HEK293 (cell line): ENCODE results near the gene LRRC74B.

Experiments used
- CTCF ChIA-PET: fragments of 350-600 bp; formaldehyde crosslinking; extraction: SDS; loops from one replicate; lab custom pipeline; 2021; ENCODE audit warnings: antibody characterized with exemption; lab: Yijun Ruan, JAX
- POLR2A ChIA-PET: fragments of 300-600 bp; formaldehyde crosslinking; extraction: SDS; loops from one replicate; lab custom pipeline; 2020; ENCODE audit warnings: antibody characterized with exemption, inconsistent platforms; lab: Yijun Ruan, JAX
- H3K27ac ChIP-seq: fragments of 200-500 bp; sonication (Bioruptor generic); 2 replicates; pipeline ENCODE4 v1.5.1; 2014; ENCODE audit warnings: low read depth, low read length, control low read depth, inconsistent platforms; ENCODE audit errors: extremely low read depth
- H3K36me3 ChIP-seq, 2 experiments: fragments of 200-500 bp in 1 of 2; sonication (Bioruptor generic) in 1 of 2; 1 replicate in 1 of 2; 2 replicates in 1 of 2; pipeline ENCODE4 v1.5.1; 2014 to 2017; ENCODE audit warnings: inconsistent platforms in 2 of 2, low read length in 2 of 2; ENCODE audit not compliant: control insufficient read depth in 2 of 2, insufficient read depth in 1 of 2
- H3K4me1 ChIP-seq: fragments of 200-500 bp; sonication (Bioruptor generic); 2 replicates; pipeline ENCODE4 v1.5.1; 2014; ENCODE audit warnings: mild to moderate bottlenecking, low read length, inconsistent platforms; ENCODE audit not compliant: control insufficient read depth, insufficient read depth
- H3K4me3 ChIP-seq: 2 replicates; pipeline ENCODE4 v1.5.1; 2011; ENCODE audit warnings: low read depth, mild to moderate bottlenecking, control low read depth, low read length, moderate library complexity
- H3K9me3 ChIP-seq: fragments of 200-500 bp; sonication (Bioruptor generic); 2 replicates; pipeline ENCODE4 v1.5.1; 2014; ENCODE audit warnings: low read depth, low read length, inconsistent platforms; ENCODE audit not compliant: control insufficient read depth, insufficient read depth
- BCL11A ChIP-seq: fragments of 450-650 bp; formaldehyde crosslinking; IDR thresholded peaks from 2 replicates; pipeline ENCODE4 v1.5.1; 2016; ENCODE audit warnings: low read depth, missing biosample characterization, missing genetic modification characterization
- EGR2 ChIP-seq: fragments of 450-650 bp; formaldehyde crosslinking; IDR thresholded peaks from 2 replicates; pipeline ENCODE4 v1.5.1; 2016; ENCODE audit warnings: low read depth, missing biosample characterization, missing genetic modification characterization
- GFI1B ChIP-seq: fragments of 450-650 bp; formaldehyde crosslinking; IDR thresholded peaks from 2 replicates; pipeline ENCODE4 v1.5.1; 2016; ENCODE audit warnings: missing biosample characterization, missing genetic modification characterization
- IKZF3 ChIP-seq: fragments of 450-650 bp; IDR thresholded peaks from 2 replicates; pipeline ENCODE4 v1.5.0; 2018; ENCODE audit warnings: missing biosample characterization, mild to moderate bottlenecking, missing genetic modification characterization, moderate library complexity
- KLF16 ChIP-seq: fragments of 450-650 bp; formaldehyde crosslinking; IDR thresholded peaks from 2 replicates; pipeline ENCODE4 v1.5.1; 2017; ENCODE audit warnings: missing biosample characterization, missing genetic modification characterization
- KLF8 ChIP-seq: fragments of 450-650 bp; formaldehyde crosslinking; IDR thresholded peaks from 2 replicates; pipeline ENCODE4 v1.5.1; 2016; ENCODE audit warnings: missing biosample characterization, missing genetic modification characterization
- OVOL3 ChIP-seq: fragments of 450-650 bp; formaldehyde crosslinking; IDR thresholded peaks from 2 replicates; pipeline ENCODE4 v1.5.1; 2016; ENCODE audit warnings: missing biosample characterization, missing genetic modification characterization
- REPIN1 ChIP-seq: fragments of 450-650 bp; formaldehyde crosslinking; IDR thresholded peaks from 2 replicates; pipeline ENCODE4 v1.5.1; 2017; ENCODE audit warnings: missing biosample characterization, missing genetic modification characterization, low read depth
- SETDB1 ChIP-seq: IDR thresholded peaks from one replicate; pipeline ENCODE4 v1.6.1; 2017; ENCODE audit warnings: mild to moderate bottlenecking, low read length, moderate library complexity, mixed read lengths; ENCODE audit not compliant: insufficient read length
- TCF7L2 ChIP-seq: IDR thresholded peaks from 2 replicates; pipeline ENCODE4 v1.6.1; 2011; ENCODE audit warnings: low read depth, mild to moderate bottlenecking, inconsistent platforms, low read length, moderate library complexity, borderline replicate concordance
- YY1 ChIP-seq: fragments of 450-650 bp; formaldehyde crosslinking; IDR thresholded peaks from 2 replicates; pipeline ENCODE4 v1.5.1; 2018; ENCODE audit warnings: missing biosample characterization, missing genetic modification characterization
- ZBTB1 ChIP-seq: fragments of 450-650 bp; formaldehyde crosslinking; IDR thresholded peaks from 2 replicates; pipeline ENCODE4 v1.5.1; 2016; ENCODE audit warnings: missing biosample characterization, missing genetic modification characterization
- ZBTB17 ChIP-seq: fragments of 450-650 bp; formaldehyde crosslinking; IDR thresholded peaks from 2 replicates; pipeline ENCODE4 v1.5.1; 2016; ENCODE audit warnings: missing biosample characterization, missing genetic modification characterization
- ZBTB21 ChIP-seq: fragments of 450-650 bp; formaldehyde crosslinking; IDR thresholded peaks from 2 replicates; pipeline ENCODE4 v1.5.1; 2017; ENCODE audit warnings: missing biosample characterization, missing genetic modification characterization
- ZBTB7A ChIP-seq: fragments of 450-650 bp; formaldehyde crosslinking; IDR thresholded peaks from 2 replicates; pipeline ENCODE4 v1.5.1; 2016; ENCODE audit warnings: low read depth, missing biosample characterization, missing genetic modification characterization
- ZNF146 ChIP-seq: fragments of 450-650 bp; formaldehyde crosslinking; IDR thresholded peaks from 2 replicates; pipeline ENCODE4 v1.5.1; 2016; ENCODE audit warnings: missing biosample characterization, missing genetic modification characterization
- ZNF155 ChIP-seq: fragments of 450-650 bp; formaldehyde crosslinking; IDR thresholded peaks from 2 replicates; pipeline ENCODE4 v1.5.1; 2016; ENCODE audit warnings: missing biosample characterization, missing genetic modification characterization
- ZNF184 ChIP-seq: fragments of 450-650 bp; IDR thresholded peaks from 2 replicates; pipeline ENCODE4 v1.5.1; 2018; ENCODE audit warnings: missing biosample characterization, mild to moderate bottlenecking, missing genetic modification characterization
- ZNF223 ChIP-seq: fragments of 450-650 bp; formaldehyde crosslinking; IDR thresholded peaks from 2 replicates; pipeline ENCODE4 v1.5.1; 2016; ENCODE audit warnings: missing biosample characterization, missing genetic modification characterization
- ZNF24 ChIP-seq: fragments of 450-650 bp; formaldehyde crosslinking; IDR thresholded peaks from 2 replicates; pipeline ENCODE4 v1.5.1; 2016; ENCODE audit warnings: missing biosample characterization, missing genetic modification characterization
- ZNF391 ChIP-seq: fragments of 450-650 bp; formaldehyde crosslinking; IDR thresholded peaks from 2 replicates; pipeline ENCODE4 v1.5.1; 2016; ENCODE audit warnings: low read depth, missing biosample characterization, missing genetic modification characterization, borderline replicate concordance
- ZNF423 ChIP-seq: fragments of 450-650 bp; formaldehyde crosslinking; IDR thresholded peaks from 2 replicates; pipeline ENCODE4 v1.5.1; 2016; ENCODE audit warnings: missing biosample characterization, missing genetic modification characterization
- ZNF426 ChIP-seq: fragments of 450-650 bp; formaldehyde crosslinking; IDR thresholded peaks from 2 replicates; pipeline ENCODE4 v1.5.1; 2017; ENCODE audit warnings: missing biosample characterization, missing genetic modification characterization, mild to moderate bottlenecking, inconsistent platforms, moderate library complexity
- ZNF501 ChIP-seq: fragments of 450-650 bp; formaldehyde crosslinking; IDR thresholded peaks from 2 replicates; pipeline ENCODE4 v1.5.1; 2016; ENCODE audit warnings: missing biosample characterization, missing genetic modification characterization
- ZNF549 ChIP-seq: fragments of 450-650 bp; IDR thresholded peaks from 2 replicates; pipeline ENCODE4 v1.5.1; 2018; ENCODE audit warnings: missing biosample characterization, missing genetic modification characterization, mild to moderate bottlenecking, inconsistent platforms, moderate library complexity
- ZNF600 ChIP-seq: fragments of 450-650 bp; formaldehyde crosslinking; IDR thresholded peaks from 2 replicates; pipeline ENCODE4 v1.5.1; 2016; ENCODE audit warnings: missing biosample characterization, missing genetic modification characterization
- ZNF654 ChIP-seq: fragments of 450-650 bp; formaldehyde crosslinking; IDR thresholded peaks from 2 replicates; pipeline ENCODE4 v1.5.1; 2016; ENCODE audit warnings: low read depth, missing biosample characterization, missing genetic modification characterization
- ZNF707 ChIP-seq: fragments of 450-650 bp; formaldehyde crosslinking; IDR thresholded peaks from 2 replicates; pipeline ENCODE4 v1.5.1; 2016; ENCODE audit warnings: missing biosample characterization, missing genetic modification characterization
- ZNF747 ChIP-seq: fragments of 450-650 bp; formaldehyde crosslinking; IDR thresholded peaks from 2 replicates; pipeline ENCODE4 v1.5.1; 2016; ENCODE audit warnings: missing biosample characterization, missing genetic modification characterization
- ZNF776 ChIP-seq: fragments of 450-650 bp; formaldehyde crosslinking; IDR thresholded peaks from 2 replicates; pipeline ENCODE4 v1.5.0; 2017; ENCODE audit warnings: missing biosample characterization, missing genetic modification characterization, borderline replicate concordance
- ZNF837 ChIP-seq: fragments of 450-650 bp; formaldehyde crosslinking; IDR thresholded peaks from 2 replicates; pipeline ENCODE4 v1.5.1; 2016; ENCODE audit warnings: missing biosample characterization, missing genetic modification characterization
- ZNF843 ChIP-seq: fragments of 450-650 bp; formaldehyde crosslinking; IDR thresholded peaks from 2 replicates; pipeline ENCODE4 v1.5.1; 2016; ENCODE audit warnings: missing biosample characterization, missing genetic modification characterization
- ZSCAN16 ChIP-seq: fragments of 450-650 bp; formaldehyde crosslinking; IDR thresholded peaks from 2 replicates; pipeline ENCODE4 v1.5.1; 2016; ENCODE audit warnings: missing biosample characterization, missing genetic modification characterization
- ZXDB ChIP-seq: fragments of 450-650 bp; formaldehyde crosslinking; IDR thresholded peaks from 2 replicates; pipeline ENCODE4 v1.5.1; 2016; ENCODE audit warnings: missing biosample characterization, missing genetic modification characterization
- TF ChIP-seq, protein P1 (sequence below): fragments of 450-650 bp; formaldehyde crosslinking; IDR thresholded peaks from 2 replicates; pipeline ENCODE4 v1.5.1; 2016; ENCODE audit warnings: missing biosample characterization, missing genetic modification characterization, low read depth
- TF ChIP-seq, protein P2 (sequence below): fragments of 450-650 bp; formaldehyde crosslinking; IDR thresholded peaks from 2 replicates; pipeline ENCODE4 v1.5.1; 2016; ENCODE audit warnings: missing biosample characterization, missing genetic modification characterization
- TF ChIP-seq, protein P3 (sequence below): fragments of 450-650 bp; formaldehyde crosslinking; IDR thresholded peaks from 2 replicates; pipeline ENCODE4 v1.5.1; 2017; ENCODE audit warnings: missing biosample characterization, missing genetic modification characterization

The LRRC74B gene

DNA sequence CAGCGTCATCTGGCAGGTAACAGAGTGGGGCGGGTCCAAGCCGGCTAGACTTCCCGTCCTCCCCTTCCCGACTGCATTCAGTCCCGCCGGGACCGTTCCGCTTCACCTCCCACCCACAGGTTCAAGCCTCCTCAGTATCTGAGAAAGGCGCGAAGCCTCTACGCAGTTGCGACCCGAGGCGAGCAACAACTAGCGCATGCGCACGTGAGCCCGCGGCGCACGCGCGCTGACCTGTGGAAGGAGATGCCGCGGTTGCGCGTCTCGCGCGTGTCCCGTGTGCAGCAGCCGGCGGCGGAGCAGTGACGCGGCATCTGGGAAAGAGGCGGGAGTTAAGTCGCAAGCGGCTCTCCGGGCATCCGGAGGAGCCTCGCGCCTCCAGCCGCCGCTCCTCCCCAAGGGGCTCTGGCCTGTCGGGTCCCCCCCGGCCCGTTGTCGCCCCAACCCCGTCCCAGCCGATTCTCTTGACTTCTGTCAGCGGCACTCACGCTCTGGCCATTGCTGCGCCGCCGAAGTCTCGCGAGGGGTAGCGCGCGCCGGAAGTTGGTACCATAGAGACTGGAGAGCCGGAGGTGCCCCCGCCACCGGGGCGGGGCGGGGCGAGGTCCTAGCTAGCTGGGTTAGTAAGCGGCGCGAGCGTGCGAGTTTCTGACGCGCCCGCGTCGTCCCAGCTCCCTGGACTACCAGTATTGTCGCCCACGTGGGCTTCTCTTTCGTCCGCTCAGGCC is 44.0 kb upstream of the LRRC74B start, which contains the start of gene THAP7 (continued):
- TF ChIP-seq BCL11A (tag by site-specific recombination): no peak
- TF ChIP-seq KLF16 (tag by site-specific recombination): peak; percentile 73
- TF ChIP-seq ZNF155 (tag by site-specific recombination): no peak
- no peak; the same call in 1 of the 2 replicates for TF ChIP-seq ZNF843
- no peak for TF ChIP-seq ZNF837 (tag by site-specific recombination)
- TF ChIP-seq TCF7L2: no peak
- peak; percentile 22; the same call in 1 of the 2 replicates for TF ChIP-seq ZXDB (tag by site-specific recombination)
- TF ChIP-seq ZBTB21 (tag by site-specific recombination): no peak; the same call in none of the 2 replicates
- TF ChIP-seq ZNF146: no peak
- TF ChIP-seq ZNF654 (tag by site-specific recombination): no peak
- TF ChIP-seq ZNF184 (tag by site-specific recombination): no peak
- no peak for TF ChIP-seq ZNF776
- peak; percentile 86 for TF ChIP-seq YY1 (tag by site-specific recombination)
- TF ChIP-seq SETDB1: no peak
- no peak; the same call in 1 of the 2 replicates for TF ChIP-seq ZBTB7A (tag by site-specific recombination)
- TF ChIP-seq IKZF3 (tag by site-specific recombination): peak; percentile 86
- TF ChIP-seq ZNF223 (tag by site-specific recombination): no peak
- TF ChIP-seq ZNF549 (tag by site-specific recombination): no peak
- TF ChIP-seq ZNF426: no peak
- peak; percentile 86; the same call in 1 of the 2 replicates for TF ChIP-seq ZNF501 (tag by site-specific recombination)
- no peak for TF ChIP-seq ZNF423 (tag by site-specific recombination)
- TF ChIP-seq ZBTB1 (tag by site-specific recombination): no peak
- no peak; the same call in 1 of the 2 replicates for TF ChIP-seq ZBTB17 (tag by site-specific recombination)
- no peak; the same call in none of the 2 replicates for TF ChIP-seq ZNF24 (tag by site-specific recombination)
- TF ChIP-seq ZNF707: no peak
- TF ChIP-seq ZNF391: peak; percentile 38; the same call in 1 of the 2 replicates
- TF ChIP-seq REPIN1 (tag by site-specific recombination): no peak
- no peak for TF ChIP-seq ZNF747 (tag by site-specific recombination)
- TF ChIP-seq, all 188 proteins: peak for 53

DNA sequence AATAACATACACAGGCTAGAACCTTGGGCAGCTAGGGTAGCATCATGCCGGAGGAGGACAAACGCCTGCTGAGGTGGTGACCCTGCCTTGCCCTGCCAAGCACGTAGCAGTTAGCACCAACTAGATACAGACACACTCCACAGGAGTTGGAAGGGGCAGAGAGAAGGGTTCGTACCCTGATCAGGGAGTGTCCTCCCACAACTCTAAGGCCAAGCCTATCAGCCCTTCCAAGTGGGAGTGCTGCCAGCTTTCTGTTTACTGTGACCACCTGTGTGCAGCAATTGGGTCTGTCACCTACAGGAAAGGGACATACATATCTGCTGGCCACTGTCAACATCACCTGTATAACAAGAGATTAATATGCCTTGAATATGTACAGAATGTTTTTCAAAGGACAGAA is 42.0 kb upstream of the LRRC74B start:
- H3K9me3 ChIP-seq: no peaks in the 10 kb centered on the region
- H3K36me3 ChIP-seq: peaks cover 0 to 25% of the 10 kb centered on the region in 2 experiments; a peak in 1 of 3 replicates
- no peaks in the 10 kb centered on the region for H3K4me1 ChIP-seq
- H3K4me3 ChIP-seq: no peak overlapping the region
- no peak overlapping the region for H3K27ac ChIP-seq
- ChIA-PET CTCF (interaction anchor here (0.5 to 1.7 kb wide), 5 partner anchors 17 to 586 kb away, joined by 3 to 9 read pairs (median 5); partner anchors contain the start of gene CRKL), POLR2A (interaction anchor here (0.9 to 5.9 kb wide), 3 partner anchors 11 to 147 kb away, joined by 3 to 80 read pairs (median 7); partner anchors contain the start of genes LZTR1 and P2RX6)
- no peak for TF ChIP-seq GFI1B (tag by site-specific recombination)
- no peak for TF ChIP-seq KLF8 (tag by site-specific recombination)
- TF ChIP-seq, protein P1, sequence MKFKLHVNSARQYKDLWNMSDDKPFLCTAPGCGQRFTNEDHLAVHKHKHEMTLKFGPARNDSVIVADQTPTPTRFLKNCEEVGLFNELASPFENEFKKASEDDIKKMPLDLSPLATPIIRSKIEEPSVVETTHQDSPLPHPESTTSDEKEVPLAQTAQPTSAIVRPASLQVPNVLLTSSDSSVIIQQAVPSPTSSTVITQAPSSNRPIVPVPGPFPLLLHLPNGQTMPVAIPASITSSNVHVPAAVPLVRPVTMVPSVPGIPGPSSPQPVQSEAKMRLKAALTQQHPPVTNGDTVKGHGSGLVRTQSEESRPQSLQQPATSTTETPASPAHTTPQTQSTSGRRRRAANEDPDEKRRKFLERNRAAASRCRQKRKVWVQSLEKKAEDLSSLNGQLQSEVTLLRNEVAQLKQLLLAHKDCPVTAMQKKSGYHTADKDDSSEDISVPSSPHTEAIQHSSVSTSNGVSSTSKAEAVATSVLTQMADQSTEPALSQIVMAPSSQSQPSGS: no peak
- no peak for TF ChIP-seq EGR2
- TF ChIP-seq, protein P2, sequence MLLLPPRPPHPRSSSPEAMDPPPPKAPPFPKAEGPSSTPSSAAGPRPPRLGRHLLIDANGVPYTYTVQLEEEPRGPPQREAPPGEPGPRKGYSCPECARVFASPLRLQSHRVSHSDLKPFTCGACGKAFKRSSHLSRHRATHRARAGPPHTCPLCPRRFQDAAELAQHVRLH: no peak
- TF ChIP-seq OVOL3: no peak
- no peak for TF ChIP-seq ZBTB21 (tag by site-specific recombination)
- no peak for TF ChIP-seq ZSCAN16
- TF ChIP-seq, protein P3, sequence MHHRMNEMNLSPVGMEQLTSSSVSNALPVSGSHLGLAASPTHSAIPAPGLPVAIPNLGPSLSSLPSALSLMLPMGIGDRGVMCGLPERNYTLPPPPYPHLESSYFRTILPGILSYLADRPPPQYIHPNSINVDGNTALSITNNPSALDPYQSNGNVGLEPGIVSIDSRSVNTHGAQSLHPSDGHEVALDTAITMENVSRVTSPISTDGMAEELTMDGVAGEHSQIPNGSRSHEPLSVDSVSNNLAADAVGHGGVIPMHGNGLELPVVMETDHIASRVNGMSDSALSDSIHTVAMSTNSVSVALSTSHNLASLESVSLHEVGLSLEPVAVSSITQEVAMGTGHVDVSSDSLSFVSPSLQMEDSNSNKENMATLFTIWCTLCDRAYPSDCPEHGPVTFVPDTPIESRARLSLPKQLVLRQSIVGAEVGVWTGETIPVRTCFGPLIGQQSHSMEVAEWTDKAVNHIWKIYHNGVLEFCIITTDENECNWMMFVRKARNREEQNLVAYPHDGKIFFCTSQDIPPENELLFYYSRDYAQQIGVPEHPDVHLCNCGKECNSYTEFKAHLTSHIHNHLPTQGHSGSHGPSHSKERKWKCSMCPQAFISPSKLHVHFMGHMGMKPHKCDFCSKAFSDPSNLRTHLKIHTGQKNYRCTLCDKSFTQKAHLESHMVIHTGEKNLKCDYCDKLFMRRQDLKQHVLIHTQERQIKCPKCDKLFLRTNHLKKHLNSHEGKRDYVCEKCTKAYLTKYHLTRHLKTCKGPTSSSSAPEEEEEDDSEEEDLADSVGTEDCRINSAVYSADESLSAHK (tag by site-specific recombination): no peak
- TF ChIP-seq ZNF600: no peak
- TF ChIP-seq BCL11A (tag by site-specific recombination): no peak
